Measurements from ENCODE around the gene C10orf90. TPM values are rescaled to one million over a fixed set of nuclear protein-coding genes. Genes with fewer than 3 reads are reported as not detected.

The C10orf90 gene
- total RNA-seq, 1 donor = 0.72 TPM

- peaks cover 63% of the 10 kb centered on the region for H3K27me3 ChIP-seq (ENCODE audit: insufficient read depth, low read length)
- no peak overlapping the region for H2AFZ ChIP-seq (ENCODE audit: low read length)
- no peak overlapping the region for H3K4me2 ChIP-seq (ENCODE audit: insufficient read depth, low read length)
- no peaks in the 10 kb centered on the region for H3K4me1 ChIP-seq (ENCODE audit: insufficient read depth, low read length)
- no peaks in the 10 kb centered on the region for H3K79me2 ChIP-seq (ENCODE audit: insufficient read depth, low read length)
- H3K4me3 ChIP-seq (ENCODE audit: insufficient read depth, low read length) = no peak overlapping the region
- no peaks in the 10 kb centered on the region for H3K9me3 ChIP-seq (ENCODE audit: low read depth, low read length)
- TF ChIP-seq CTCF (IDR thresholded peaks at IDR 0.05; ENCODE audit: extremely low read depth, low read depth, low read length) = no peak
- H3K27ac ChIP-seq (ENCODE audit: low read depth, low read length) = no peak overlapping the region
- no peaks in the 10 kb centered on the region for H4K20me1 ChIP-seq (ENCODE audit: insufficient read depth, low read length)
- DNase-seq (ENCODE audit: insufficient read length, low spot score, missing footprints) = no peak
- H3K36me3 ChIP-seq (ENCODE audit: insufficient read depth, low read length) = no peaks in the 10 kb centered on the region
Measured at GRCh38 chr10:126583552-126584200, 86.8 kb downstream of the C10orf90 start.

DNA sequence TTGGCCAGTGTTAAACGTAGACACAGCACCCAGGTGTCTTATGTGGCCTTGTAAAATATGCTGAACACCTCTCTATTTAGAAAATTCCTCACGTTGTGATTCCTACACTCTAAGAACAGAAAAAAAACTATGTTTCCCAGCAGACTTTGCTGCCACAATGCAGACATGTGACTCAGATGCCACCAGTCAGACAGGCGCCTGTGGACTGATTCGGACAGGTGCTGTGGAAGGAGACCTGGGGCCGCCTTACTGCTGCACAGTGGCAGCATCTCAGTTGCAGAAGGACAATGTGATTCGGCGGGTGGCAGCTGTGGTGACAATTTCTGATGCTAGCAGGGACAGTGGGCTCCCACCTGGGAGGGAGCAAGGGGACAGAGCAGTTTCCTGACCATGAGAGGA is 88.8 kb downstream of the C10orf90 start:
- Histone ChIP-seq H4K20me1 (ENCODE audit: insufficient read depth, low read length) (no peaks in the 10 kb centered on the region), H3K27me3 (ENCODE audit: insufficient read depth, low read length) (peaks cover 54% of the 10 kb centered on the region), H3K4me3 (ENCODE audit: insufficient read depth, low read length) (no peak overlapping the region), H2AFZ (ENCODE audit: low read length) (no peak overlapping the region), H3K27ac (ENCODE audit: low read depth, low read length) (no peak overlapping the region), H3K79me2 (ENCODE audit: insufficient read depth, low read length) (no peaks in the 10 kb centered on the region), H3K4me2 (ENCODE audit: insufficient read depth, low read length) (no peak overlapping the region), H3K36me3 (ENCODE audit: insufficient read depth, low read length) (no peaks in the 10 kb centered on the region), H3K4me1 (ENCODE audit: insufficient read depth, low read length) (no peaks in the 10 kb centered on the region), H3K9me3 (ENCODE audit: low read depth, low read length) (no peaks in the 10 kb centered on the region)
- DNase-seq (ENCODE audit: insufficient read length, low spot score, missing footprints) = no peak
- no peak for TF ChIP-seq CTCF (IDR thresholded peaks at IDR 0.05; ENCODE audit: extremely low read depth, low read depth, low read length)

DNA sequence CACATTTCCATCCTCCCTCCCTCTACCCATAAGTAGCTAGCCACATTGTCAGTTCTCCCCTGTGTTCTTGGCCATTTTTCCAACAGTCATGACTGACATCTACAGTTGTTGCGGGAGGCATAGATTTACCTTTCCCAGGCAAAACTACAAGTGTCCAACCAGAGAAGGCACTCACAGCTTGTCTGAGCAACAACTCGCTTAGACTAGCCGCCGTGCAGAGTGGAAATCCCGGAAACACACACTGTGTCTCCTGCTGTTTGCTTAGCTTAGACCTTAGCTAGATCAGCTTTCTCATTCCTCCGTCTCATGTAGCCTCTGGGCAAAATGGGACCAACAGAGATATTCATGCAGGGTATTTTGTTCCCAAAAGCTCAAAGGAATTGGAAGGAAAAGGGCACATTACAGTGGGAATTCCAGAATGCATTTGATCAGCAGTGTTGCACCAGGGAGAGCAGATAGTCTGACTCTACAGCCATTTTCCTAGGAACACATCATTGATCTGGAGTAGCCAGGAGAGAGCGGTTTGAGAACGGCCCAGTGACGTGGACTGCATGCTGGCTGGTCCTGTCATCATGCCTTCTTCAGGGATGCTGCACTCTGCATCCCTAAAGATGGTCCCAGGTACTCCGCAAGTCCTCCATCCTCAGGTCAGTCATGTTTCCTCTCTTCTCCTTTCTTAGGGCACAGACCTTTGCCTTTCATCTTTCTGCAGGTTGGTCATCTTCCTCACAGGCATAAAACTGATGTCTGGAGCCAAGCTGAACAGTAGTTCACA is 89.4 kb downstream of the C10orf90 start:
- H3K4me1 ChIP-seq (ENCODE audit: insufficient read depth, low read length) = no peaks in the 10 kb centered on the region
- no peak for DNase-seq (ENCODE audit: insufficient read length, low spot score, missing footprints)
- no peak overlapping the region for H3K27ac ChIP-seq (ENCODE audit: low read depth, low read length)
- no peaks in the 10 kb centered on the region for H3K79me2 ChIP-seq (ENCODE audit: insufficient read depth, low read length)
- H3K9me3 ChIP-seq (ENCODE audit: low read depth, low read length) = no peaks in the 10 kb centered on the region
- H2AFZ ChIP-seq (ENCODE audit: low read length) = no peak overlapping the region
- H3K4me2 ChIP-seq (ENCODE audit: insufficient read depth, low read length) = no peak overlapping the region
- no peaks in the 10 kb centered on the region for H4K20me1 ChIP-seq (ENCODE audit: insufficient read depth, low read length)
- H3K27me3 ChIP-seq (ENCODE audit: insufficient read depth, low read length) = peaks cover 50% of the 10 kb centered on the region
- H3K4me3 ChIP-seq (ENCODE audit: insufficient read depth, low read length) = no peak overlapping the region
- H3K36me3 ChIP-seq (ENCODE audit: insufficient read depth, low read length) = no peaks in the 10 kb centered on the region
- TF ChIP-seq CTCF (IDR thresholded peaks at IDR 0.05; ENCODE audit: extremely low read depth, low read depth, low read length) = no peak

DNA sequence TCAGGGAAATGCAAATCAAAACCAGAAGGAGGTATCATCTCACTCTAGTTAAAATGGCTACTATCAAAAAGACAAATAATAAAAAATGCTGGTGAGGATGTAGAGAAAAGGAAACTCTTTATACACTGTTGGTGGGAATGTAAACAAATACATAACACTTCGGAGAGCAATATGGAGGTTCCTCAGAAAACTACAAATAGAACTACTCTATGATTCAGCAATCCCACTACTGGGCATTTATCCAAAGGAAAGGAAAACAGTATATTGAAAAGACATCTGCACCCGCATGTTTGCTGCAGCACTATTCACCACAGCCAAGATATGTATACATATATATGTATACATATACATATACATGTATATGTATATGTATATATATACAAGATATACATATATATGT is 94.2 kb downstream of the C10orf90 start:
- Histone ChIP-seq H3K9me3 (ENCODE audit: low read depth, low read length) (no peaks in the 10 kb centered on the region), H4K20me1 (ENCODE audit: insufficient read depth, low read length) (no peaks in the 10 kb centered on the region)

More for the DNA sequence above, 94.2 kb downstream of the C10orf90 start:
- Histone ChIP-seq H3K4me3 (ENCODE audit: insufficient read depth, low read length) (no peak overlapping the region), H3K79me2 (ENCODE audit: insufficient read depth, low read length) (no peaks in the 10 kb centered on the region), H3K4me2 (ENCODE audit: insufficient read depth, low read length) (no peak overlapping the region), H2AFZ (ENCODE audit: low read length) (no peak overlapping the region), H3K27me3 (ENCODE audit: insufficient read depth, low read length) (peaks cover 11% of the 10 kb centered on the region), H3K4me1 (ENCODE audit: insufficient read depth, low read length) (peaks cover under 1% of the 10 kb centered on the region), H3K36me3 (ENCODE audit: insufficient read depth, low read length) (no peaks in the 10 kb centered on the region), H3K27ac (ENCODE audit: low read depth, low read length) (no peak overlapping the region)
- TF ChIP-seq CTCF (IDR thresholded peaks at IDR 0.05; ENCODE audit: extremely low read depth, low read depth, low read length) = no peak
- DNase-seq (ENCODE audit: insufficient read length, low spot score, missing footprints) = no peak
